ENCODE results near the gene AGPAT4. TPM values are rescaled to one million over a fixed set of nuclear protein-coding genes. Genes with fewer than 3 reads are reported as not detected.

Gene AGPAT4
- total RNA-seq, 1 experiment from 2014 or later = 15.5 TPM

GRCh38 chr6:161152907-161153662 is 120.8 kb downstream of the AGPAT4 start:
- H3K36me3 ChIP-seq (ENCODE audit: control insufficient read depth in 1 of 2, insufficient read depth in 2 of 2, low read length in 2 of 2) = no peaks in the 10 kb centered on the region
- intact Hi-C loops (cut with micrococcal nuclease) = loop anchor here (1.0 kb wide), 1 partner anchor 217 kb away; no protein-coding TSS in a partner anchor
- POLR2A ChIA-PET = no interaction called here
- H3K9me2 ChIP-seq (ENCODE audit: insufficient read depth) = no peaks in the 10 kb centered on the region
- H3K27ac ChIP-seq (ENCODE audit: low read depth, low read length) = no peak overlapping the region
- no peak overlapping the region for H3K4me3 ChIP-seq (replicated peaks in 1 of 2; ENCODE audit: low read depth in 1 of 2, low read length in 2 of 2)
- no peaks in the 10 kb centered on the region for H3K27me3 ChIP-seq (ENCODE audit: insufficient read depth, low read length)
- RAD21 ChIA-PET (ENCODE audit: low non-redundant PET in 1 of 2, low total read pairs in 2 of 2, uncharacterized antibody in 2 of 2, unreplicated experiment in 2 of 2) = no interaction called here
- CTCF ChIA-PET = interaction anchor here (5.0 kb wide), 1 partner anchor 218 kb away, joined by 23 read pairs; no protein-coding TSS in a partner anchor
- BruUV-seq (replicated peaks) = no TSS peak
- H2AFZ ChIP-seq (ENCODE audit: low read depth, low read length, poor library complexity, severe bottlenecking) = no peak overlapping the region
- H3K9me3 ChIP-seq (ENCODE audit: control insufficient read depth in 1 of 2, insufficient read depth in 1 of 2, low read depth in 1 of 2, low read length in 2 of 2) = no peaks in the 10 kb centered on the region
- no peaks in the 10 kb centered on the region for H3K79me2 ChIP-seq (ENCODE audit: insufficient read depth, low read length)
- peak; percentile 84 for ATAC-seq
- no peaks in the 10 kb centered on the region; the same call in 1 of the 2 replicates for H4K20me1 ChIP-seq (ENCODE audit: insufficient read depth)
- H3K4me1 ChIP-seq (ENCODE audit: control insufficient read depth in 1 of 2, insufficient read depth in 2 of 2, low read length in 2 of 2) = no peaks in the 10 kb centered on the region
- DNase-seq (ENCODE audit: low read depth, low spot score) = no peak
- H3K9ac ChIP-seq (ENCODE audit: low read length) = no peak overlapping the region
- TF ChIP-seq CTCF (IDR thresholded peaks at IDR 0.05 in 2 of 3, conservative IDR thresholded peaks at IDR 0.05 in 1 of 3; ENCODE audit: borderline replicate concordance in 1 of 3, insufficient read depth in 1 of 3, low read depth in 2 of 3, low read length in 2 of 3) = peak; percentile 53 to 70 (median 64); a peak in 5 of 6 replicates
- TF ChIP-seq EGR1 (IDR thresholded peaks at IDR 0.05; ENCODE audit: low read depth) = no peak
- TF ChIP-seq RAD21 (IDR thresholded peaks at IDR 0.05; ENCODE audit: low read depth) = peak; percentile 91
- H3K4me2 ChIP-seq (ENCODE audit: low read length) = no peak overlapping the region

GRCh38 chr6:161152527-161152862 is 121.4 kb downstream of the AGPAT4 start:
- POLR2A ChIA-PET = no interaction called here

More at GRCh38 chr6:161152527-161152862, 121.4 kb downstream of the AGPAT4 start:
- Histone ChIP-seq H3K4me1 (ENCODE audit: control insufficient read depth in 1 of 2, insufficient read depth in 2 of 2, low read length in 2 of 2) (no peaks in the 10 kb centered on the region), H3K4me3 (replicated peaks in 1 of 2; ENCODE audit: low read depth in 1 of 2, low read length in 2 of 2) (no peak overlapping the region), H3K27me3 (ENCODE audit: insufficient read depth, low read length) (no peaks in the 10 kb centered on the region), H4K20me1 (ENCODE audit: insufficient read depth) (no peaks in the 10 kb centered on the region; the same call in 1 of the 2 replicates), H3K9me3 (ENCODE audit: control insufficient read depth in 1 of 2, insufficient read depth in 1 of 2, low read depth in 1 of 2, low read length in 2 of 2) (no peaks in the 10 kb centered on the region), H3K9ac (ENCODE audit: low read length) (no peak overlapping the region), H2AFZ (ENCODE audit: low read depth, low read length, poor library complexity, severe bottlenecking) (no peak overlapping the region), H3K36me3 (ENCODE audit: control insufficient read depth in 1 of 2, insufficient read depth in 2 of 2, low read length in 2 of 2) (no peaks in the 10 kb centered on the region), H3K4me2 (ENCODE audit: low read length) (no peak overlapping the region), H3K27ac (ENCODE audit: low read depth, low read length) (no peak overlapping the region), H3K9me2 (ENCODE audit: insufficient read depth) (no peaks in the 10 kb centered on the region), H3K79me2 (ENCODE audit: insufficient read depth, low read length) (no peaks in the 10 kb centered on the region)
- ChIA-PET CTCF (interaction anchor here (5.0 kb wide), 1 partner anchor 218 kb away, joined by 23 read pairs; no protein-coding TSS in a partner anchor), RAD21 (ENCODE audit: low non-redundant PET in 1 of 2, low total read pairs in 2 of 2, uncharacterized antibody in 2 of 2, unreplicated experiment in 2 of 2) (interaction anchor here in 1 of 2 experiments (1.4 kb wide), 1 partner anchor 218 kb away, joined by 3 read pairs; no protein-coding TSS in a partner anchor)
- ATAC-seq (no peak), DNase-seq (ENCODE audit: low read depth, low spot score) (no peak)
- TF ChIP-seq EZH2phosphoT487 (IDR thresholded peaks at IDR 0.05; ENCODE audit: borderline replicate concordance) (no peak), RAD21 (IDR thresholded peaks at IDR 0.05; ENCODE audit: low read depth) (no peak), POLR2AphosphoS5 (IDR thresholded peaks at IDR 0.05; ENCODE audit: low read depth, low read length) (no peak), CBX3 (IDR thresholded peaks at IDR 0.05; ENCODE audit: low read depth) (no peak), POLR2A (IDR thresholded peaks at IDR 0.05; ENCODE audit: borderline replicate concordance, extremely low read depth, insufficient read depth, insufficient read length) (no peak), MAX (IDR thresholded peaks at IDR 0.05) (no peak), SRF (IDR thresholded peaks at IDR 0.05; ENCODE audit: low read depth) (no peak), ZFX (IDR thresholded peaks at IDR 0.05) (no peak), ZNF274 (IDR thresholded peaks at IDR 0.05; ENCODE audit: low read depth, low read length) (no peak)
- no TSS peak for BruUV-seq (replicated peaks)
- intact Hi-C loops (cut with micrococcal nuclease) = no loop called here

All from HCT116 (cell line).